SK-N-MC (cell line): Measurements from ENCODE around the gene AP4S1.

Experiments used
- EZH2 ChIP-seq: fragments of 200-600 bp; sonication (generic); IDR thresholded peaks from one replicate; pipeline ENCODE4 v1.6.1; 2017; ENCODE audit warnings: antibody characterized with exemption
- POLR2AphosphoS5 ChIP-seq: IDR thresholded peaks from 2 replicates; pipeline ENCODE4 v1.6.1; 2012; ENCODE audit warnings: mild to moderate bottlenecking, low read depth, low read length, borderline replicate concordance

DNA sequence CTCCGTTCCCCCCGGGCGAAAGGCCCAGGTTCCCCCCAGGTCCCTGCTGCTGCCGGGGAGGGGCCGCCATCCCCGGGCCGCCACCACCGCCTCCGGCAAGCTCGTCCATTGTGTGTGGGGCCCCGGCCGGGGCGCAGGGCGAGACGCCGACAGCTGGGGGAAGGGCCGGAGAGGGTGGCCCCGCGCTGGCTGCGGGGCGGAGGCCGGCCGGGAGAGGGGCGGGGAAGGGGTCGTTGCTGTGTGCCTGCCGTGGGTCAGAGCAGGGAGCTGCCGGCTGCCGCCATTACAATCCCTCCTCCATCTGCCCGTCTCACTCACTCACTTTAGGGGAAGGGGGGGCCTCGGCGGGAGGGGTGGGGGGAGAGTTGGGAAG lies 614 bp downstream of the AP4S1 start, which contains the start of gene STRN3:
- peak; percentile 59 for TF ChIP-seq POLR2AphosphoS5
- no peak for TF ChIP-seq EZH2
